Urothelium cell line (cell line): ENCODE results near the gene ANP32A.

Experiments used
- DNase-seq: peaks from one replicate; pipeline ENCODE4 v3.0.0; 2011; ENCODE audit warnings: low spot score, mixed read lengths
- FAIRE-seq: peaks from 2 replicates; lab custom pipeline; 2011; peaks lifted over from hg19 to GRCh38; lab: Jason Lieb, UNC

ANP32A gene

DNA sequence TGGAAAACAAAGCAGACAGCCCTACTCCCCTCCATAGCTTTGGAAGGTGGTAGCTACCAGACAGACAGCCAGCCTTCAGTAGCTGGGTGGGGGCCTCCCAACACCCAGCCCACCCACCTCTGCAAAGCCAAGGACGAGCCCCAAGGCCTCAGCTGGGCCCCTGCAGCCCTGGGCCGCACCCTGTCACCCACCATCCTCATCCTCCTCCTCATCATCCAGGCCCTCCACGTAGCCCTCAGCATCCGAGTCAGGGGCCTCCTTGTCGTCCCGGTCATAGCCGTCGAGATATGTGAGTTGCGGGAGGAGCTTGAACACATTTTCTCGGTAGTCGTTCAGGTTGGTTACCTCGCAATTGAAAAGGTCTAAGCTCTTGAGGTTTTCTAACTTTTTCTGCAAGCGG is 36.5 kb downstream of the ANP32A start:
- DNase-seq = no peak
- FAIRE-seq = no peak

DNA sequence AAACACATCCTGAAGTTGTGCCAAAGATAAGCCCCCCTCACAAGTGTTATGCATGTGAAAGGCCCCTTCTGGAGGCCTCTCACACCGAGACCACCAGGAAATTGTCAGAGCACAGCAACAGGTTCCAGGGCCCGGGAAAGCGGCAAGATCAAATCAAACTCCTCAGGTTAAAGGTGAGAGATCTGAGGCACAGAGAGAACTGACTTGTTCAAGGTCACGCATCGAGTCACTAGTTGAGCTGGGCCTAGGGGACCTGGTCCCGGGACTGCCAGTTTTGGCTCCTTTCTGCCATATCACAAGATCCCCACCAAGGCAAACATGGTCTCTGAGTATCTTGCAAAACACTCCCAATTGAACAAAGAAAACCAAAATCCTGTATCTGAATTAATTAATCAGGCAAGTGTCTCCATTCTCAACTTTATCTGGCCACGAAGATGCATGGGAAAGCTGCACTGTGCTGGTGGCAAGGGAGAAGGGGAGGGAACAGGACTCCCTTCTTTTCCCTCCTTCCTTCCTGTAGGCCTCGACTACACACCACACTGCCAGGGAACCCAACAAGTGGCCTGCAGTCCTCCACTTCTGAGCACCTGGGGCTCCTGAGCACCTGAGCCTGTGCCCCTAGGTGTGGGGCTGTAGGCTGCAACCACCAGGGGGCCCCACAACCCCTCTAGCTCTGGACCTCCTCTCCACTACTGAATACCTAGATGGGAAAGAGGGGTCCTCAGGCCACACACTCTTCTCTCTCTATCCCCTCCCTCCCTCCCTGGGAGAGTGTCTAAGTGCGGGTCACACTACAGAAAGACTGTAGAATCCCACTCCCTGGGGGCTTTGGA is 37.3 kb downstream of the ANP32A start:
- DNase-seq (peak; percentile 55), FAIRE-seq (no peak)

DNA sequence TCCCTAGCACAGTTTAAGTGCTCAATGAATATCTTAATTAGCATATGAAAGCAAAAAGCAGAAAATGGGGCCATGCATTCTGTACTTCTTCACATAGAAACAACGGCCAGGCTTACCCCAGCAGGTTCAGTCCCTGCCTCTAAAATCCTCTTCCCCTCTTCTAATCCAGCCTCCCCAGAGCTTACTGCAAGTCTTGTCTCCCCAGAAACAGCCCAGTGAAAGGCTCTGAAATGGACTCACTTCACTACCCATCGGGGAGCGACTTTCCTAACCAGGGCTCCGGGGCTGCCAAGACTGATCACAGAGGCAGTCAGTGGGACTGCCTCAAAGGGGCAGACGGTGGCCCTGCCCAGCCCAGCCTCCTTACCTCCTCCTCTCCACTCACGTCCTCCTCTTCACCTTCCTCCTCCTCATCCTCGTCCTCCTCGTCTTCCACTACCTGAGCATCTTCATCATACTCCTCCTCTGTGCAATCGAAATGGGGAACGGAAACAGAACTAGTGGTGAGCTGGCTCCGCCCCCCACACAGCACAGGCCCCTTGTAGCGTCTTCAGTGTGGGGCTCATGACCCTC is 38.0 kb downstream of the ANP32A start:
- DNase-seq (no peak), FAIRE-seq (no peak)

DNA sequence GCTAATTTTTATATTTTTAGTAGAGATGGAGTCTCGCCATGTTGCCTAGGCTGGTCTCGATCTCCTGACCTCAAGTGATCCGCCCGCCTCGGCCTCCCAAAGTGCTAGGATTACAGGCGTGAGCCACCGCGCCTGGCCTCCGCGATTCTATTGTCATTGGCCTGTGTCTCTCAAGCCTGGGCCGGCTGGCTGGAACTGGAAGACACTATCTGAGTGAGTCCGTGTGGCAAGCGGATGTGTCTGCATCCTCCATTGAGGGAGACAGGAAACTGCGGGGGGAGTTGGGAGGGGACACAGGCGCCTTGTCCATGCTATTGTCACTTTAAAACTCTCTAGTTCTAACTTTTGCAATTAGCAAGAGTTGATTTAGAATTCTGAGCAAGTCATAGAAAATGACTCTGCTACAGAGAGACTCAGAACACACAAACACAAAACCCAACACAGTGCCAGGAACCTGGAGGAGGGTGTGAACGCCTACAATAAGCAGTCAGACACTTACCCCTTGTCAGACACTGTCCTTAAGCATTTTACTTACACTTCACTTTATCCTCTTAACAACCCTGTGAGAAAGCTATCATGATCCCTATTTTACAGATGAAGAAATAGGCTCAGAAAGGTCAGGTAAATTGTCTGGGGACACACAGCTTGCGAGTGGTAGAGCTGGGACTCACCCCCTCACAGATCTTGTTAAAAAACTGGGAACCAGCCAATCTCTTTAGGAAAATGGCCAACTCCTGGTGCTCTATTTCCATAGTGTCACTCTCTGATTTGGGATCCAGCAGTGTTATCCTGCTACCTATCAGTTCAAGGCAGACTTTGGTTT is 38.7 kb downstream of the ANP32A start:
- DNase-seq (no peak), FAIRE-seq (no peak)

DNA sequence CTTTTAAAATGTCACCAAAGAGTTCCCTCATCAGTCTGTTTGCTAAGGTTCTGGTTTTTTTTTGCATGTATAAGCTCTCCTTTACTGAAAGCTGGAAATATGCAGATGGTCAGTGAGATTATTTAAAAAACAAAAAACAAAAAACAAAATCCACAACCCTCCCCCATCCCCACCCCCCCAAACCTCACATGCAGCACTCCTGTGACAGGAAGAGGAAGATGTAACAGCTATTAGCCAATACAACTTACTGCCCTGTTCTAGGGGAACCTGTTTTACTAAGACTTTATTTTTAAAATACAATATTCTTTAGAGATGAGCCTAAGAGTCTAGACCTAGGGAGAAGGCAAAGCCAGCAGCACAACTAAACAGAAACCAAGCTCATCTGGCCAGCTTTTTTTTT is 39.5 kb downstream of the ANP32A start:
- FAIRE-seq (no peak), DNase-seq (no peak)

DNA sequence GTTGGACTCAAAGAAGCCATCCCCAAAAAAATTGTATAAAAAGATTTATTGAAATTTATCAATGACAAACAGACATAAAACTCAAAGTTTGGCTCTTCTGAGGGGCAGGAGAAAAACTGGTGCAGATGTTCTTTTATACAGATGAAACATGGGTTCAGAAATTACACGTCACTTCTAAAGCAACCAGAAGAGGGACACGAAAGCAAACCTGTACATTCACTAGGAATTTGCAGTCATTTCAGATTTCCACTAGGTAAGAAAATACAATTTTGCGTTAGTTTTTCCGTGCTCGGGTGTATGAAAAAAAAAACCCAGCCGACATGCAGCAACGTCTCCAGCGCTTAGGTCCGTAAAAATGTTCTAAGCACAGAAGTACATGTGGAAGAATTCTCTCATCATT is 41.8 kb downstream of the ANP32A start:
- DNase-seq = no peak
- FAIRE-seq = no peak

DNA sequence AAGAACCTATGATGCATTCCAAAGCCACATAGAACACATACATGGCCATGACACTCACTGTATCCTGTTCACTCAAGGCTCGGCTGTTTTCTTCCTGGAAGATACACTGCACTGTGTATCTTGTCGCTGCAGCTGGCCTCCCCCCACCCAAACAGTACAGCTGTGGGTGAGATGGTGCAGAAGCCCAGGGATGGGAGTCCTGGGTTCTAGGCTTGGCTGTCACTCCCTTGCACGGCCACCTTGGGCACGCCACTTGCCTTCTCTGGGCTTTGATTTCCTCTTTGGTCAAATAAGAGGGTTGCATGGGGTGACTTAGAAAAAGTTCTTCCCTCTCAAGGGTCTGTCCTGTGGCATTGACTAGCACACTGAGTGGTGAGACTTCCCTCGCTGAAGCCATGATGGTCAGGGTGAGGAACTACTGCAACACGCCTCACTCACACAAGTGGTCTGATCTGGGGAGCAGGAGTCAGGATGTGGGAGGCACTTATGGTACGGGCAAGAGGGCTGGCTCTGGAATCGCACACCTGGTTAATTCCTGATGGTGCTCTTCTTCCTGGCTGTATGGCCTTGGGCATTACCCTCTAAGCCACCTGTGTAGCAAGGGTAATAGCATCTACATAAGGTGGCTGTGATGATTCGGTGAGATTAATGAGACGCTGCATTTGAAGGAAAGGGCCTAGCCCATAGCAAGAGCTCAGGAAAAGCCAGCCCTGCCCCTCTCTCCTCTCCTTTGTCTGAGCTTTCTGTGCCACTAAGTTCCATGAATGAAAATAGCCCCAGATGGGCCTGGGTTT is 44.0 kb downstream of the ANP32A start:
- DNase-seq (no peak), FAIRE-seq (peak; percentile 69)

DNA sequence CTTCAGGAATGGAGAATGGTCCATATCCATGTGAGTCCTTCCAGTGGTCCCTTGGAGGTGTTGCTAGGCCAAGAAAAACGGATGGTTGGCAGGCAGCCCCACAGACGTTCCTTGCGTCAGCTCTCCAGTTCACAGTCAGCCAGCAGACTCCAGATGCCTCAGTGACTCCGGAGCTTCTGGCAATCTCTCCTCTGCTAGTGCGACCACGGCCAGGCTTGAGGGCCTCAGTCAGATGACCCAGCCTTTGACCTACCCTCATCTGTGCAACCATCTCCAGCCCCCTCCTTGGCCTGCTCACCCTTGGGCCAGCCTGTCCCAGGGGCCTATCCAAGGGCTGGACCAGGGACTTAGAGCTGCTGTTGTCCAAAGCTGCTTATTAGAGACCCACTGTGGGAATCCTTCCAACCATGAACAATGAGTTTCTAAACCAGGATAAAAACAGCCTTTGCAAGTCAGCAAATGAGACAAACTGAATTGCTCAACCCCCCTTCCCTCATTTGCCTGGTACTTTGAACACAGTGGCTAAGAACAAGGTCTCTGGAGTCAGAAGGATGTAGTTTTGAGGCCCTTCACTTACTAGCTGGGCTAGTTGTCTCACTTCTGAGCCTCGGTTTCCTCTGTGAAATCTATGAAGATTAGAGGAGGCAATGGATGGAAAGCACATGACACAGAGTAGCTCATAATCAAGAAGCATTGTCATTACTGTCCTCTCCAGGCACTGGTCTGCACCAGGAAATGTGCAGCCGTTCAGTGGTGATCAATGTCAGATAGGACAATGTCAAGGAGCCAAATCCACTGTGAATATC is 44.8 kb downstream of the ANP32A start:
- DNase-seq = no peak
- no peak for FAIRE-seq

DNA sequence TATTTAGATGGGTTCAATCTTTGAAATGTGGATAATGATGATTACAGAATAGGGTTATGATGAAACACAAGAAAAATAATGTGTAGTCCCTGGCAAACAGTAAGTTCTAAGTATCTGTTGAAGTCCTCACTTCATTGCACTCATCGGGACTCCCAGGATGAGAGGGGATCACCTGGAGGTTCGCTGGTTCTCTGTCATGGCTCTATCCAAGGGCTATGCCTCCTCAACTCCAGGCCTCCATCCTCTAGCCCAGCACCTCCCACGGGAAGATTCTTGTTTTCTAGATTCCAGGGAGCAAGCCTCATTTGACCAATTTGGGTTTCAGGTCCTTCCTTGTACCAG is 45.5 kb downstream of the ANP32A start:
- FAIRE-seq = no peak
- no peak for DNase-seq

DNA sequence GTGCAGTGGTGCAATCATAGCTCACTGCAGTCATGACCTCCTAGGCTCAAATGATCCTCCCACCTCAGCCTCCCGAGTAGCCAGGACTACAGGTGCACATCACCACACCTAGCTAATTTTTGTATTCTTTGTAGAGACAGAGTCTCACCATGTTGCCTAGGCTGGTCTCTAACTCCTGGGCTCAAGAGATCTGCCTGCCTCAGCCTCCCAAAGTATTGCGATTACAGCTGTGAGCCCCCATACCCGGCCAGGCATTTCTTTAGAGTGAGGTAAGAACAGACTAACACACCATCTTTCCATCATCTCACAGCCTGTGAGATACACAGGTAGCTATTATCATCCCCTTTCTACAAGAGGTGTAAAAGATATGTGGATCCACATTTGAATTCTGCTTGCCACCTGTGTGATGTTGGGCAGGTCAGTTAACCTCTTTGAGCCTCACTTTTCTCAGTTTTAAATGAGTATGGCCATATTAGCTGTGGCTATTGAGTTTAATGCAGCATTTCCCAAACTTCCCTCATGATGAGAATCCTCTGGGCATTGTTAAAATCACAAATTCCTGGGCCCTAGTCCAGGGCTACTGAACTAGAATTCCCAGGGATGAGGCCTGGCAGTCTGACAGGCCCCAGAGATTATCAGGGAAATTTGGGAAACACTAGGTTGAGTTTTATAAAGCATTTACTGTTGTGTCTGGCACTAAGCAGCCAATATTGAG is 46.0 kb downstream of the ANP32A start:
- FAIRE-seq (no peak), DNase-seq (no peak)

DNA sequence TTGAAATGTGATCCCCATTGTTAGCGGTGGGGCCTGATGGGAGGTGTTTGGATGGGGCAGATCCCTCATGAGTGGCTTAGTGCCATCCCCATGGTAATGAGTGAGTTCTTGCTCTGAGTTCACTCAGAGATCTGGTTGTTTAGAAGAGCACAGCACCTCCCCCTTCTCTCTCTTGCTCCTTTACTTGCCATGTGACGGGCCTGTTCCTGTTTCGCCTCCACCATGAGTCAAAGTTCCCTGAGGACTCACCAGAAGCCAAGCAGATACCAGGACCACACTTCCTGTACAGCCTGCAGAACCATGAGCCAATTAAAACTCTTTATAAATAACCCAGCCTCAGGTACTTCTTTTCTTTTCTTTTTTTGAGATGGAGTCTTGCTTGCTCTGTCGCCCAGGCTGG is 46.6 kb downstream of the ANP32A start:
- FAIRE-seq = no peak
- no peak for DNase-seq

DNA sequence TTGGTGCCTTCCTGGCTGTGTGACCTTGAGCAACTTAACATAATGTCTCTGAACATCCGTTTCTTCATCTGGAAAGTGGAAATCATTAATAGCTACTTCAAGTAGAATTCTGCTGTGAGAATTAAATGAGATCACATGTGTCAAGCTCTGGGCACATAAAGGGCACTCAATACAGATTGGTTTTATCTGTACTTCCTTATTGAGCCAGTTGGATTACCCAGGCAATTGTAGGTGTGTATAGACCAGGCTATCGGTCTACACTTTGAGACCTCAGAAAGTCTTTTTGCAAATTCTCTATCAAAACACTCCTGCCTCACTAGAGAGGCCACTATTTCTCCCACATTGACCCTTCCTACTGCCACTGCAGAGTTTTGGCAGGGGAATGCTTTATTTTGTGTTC is 47.7 kb downstream of the ANP32A start:
- DNase-seq = no peak
- FAIRE-seq = peak; percentile 32

DNA sequence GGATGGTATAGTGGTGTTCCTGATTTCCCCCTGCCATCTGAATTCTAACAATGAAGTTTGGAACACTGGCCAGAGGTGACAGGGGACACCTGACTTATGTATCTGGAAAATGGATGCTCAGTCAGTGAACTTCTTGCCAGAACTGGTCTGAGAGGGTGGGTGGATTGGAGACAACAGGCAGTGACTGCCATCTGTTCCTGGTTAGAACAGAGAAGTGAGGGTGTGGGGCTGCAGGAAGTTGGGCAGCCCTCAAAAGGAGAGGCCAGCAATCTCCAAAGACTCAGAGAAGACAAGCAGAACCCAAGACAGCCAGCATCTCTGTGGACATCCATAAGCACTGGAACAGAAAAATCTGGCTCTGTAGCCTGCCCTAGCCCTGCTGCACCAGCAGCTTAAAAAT is 50.5 kb downstream of the ANP32A start:
- FAIRE-seq = no peak
- DNase-seq = no peak

DNA sequence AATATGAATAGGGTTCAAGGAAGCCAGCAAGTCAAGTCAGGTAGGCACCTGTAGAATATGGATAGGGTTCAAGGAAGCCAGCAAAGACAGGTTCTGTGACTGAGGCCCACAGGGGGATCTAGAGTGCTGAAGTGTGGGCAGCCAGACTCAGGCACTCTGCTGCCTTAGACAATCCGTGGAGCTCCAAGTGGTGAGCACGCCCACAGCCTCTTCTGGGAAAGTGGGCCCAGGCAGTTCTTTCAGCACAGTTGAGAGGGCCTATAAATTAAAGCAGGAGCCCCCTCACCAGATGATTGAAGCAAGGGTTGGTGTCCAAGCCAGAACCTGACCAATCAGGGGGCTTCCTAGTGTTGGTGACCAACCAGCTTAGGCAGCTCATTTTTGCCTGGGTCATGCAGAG is 51.0 kb downstream of the ANP32A start:
- FAIRE-seq (no peak), DNase-seq (no peak)

DNA sequence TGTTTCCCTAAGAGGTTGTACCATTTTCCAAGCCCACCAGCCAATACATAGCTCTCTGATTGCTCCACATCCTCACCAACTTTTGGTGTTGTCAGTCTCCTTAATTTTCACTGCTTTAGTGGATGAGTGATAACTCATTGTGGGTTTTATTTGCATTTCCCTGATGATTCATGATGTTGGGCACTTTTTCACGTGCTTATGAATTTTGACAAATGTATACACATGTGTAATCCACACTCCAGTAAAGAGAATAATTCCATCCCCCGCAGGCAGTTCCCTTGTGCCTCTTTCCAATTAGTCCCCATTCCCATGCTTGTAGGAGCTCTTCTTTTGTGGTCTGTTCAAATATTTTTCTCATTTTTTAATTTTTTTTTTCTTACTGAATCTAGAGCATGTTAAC is 52.4 kb downstream of the ANP32A start:
- FAIRE-seq = no peak
- DNase-seq = no peak

DNA sequence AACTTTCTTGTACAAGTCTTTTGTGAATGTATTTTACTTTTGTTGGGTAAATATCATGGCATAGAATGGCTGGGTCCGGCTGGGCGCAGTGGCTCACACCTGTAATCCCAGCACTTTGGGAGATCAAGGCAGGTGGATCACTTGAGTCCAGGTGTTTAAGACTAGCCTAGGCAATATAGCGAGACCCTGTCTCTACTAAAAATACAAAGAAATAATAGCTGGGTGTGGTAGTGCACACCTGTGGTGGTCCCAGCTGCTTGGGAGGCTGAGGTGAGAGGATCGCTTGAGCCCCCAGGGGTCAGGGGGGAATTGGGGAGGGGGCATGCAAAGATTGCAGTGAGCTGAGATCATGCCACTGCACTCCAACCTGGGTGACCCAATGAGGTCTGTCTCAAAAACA is 52.9 kb downstream of the ANP32A start:
- FAIRE-seq = no peak

DNA sequence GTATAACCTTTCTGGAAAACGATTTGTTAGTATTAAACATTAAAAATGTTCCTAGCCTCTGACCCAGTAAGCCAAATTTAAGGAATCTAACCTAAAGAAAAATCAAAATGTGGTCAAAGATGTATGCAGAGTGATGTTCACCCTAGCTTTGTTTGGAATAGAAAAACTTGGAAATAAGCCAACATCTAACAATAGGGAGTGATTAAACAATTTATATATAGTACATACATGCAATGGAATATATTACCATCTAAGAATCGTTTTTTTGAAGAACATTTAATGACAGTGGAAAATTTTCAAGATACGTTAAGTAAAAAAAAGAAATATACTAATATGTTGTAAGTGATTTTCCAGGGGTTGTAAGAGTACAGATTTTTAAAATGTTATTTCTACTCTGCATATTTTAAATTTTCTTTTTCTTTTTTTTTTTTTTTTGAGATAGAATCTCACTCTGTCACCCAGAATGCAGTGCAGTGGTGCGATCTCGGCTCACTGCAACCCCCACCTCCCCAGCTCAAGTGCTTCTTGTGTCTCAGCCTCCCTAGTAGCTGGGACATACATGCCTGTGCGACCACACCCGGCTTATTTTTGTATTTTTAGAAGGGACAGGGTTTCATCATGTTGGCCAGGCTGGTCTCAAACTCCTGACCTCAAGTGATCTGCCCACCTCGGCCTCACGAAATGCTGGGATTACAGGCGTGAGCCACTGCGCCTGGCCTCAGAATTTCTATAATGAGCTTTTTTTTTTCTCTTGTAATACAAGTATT is 54.9 kb downstream of the ANP32A start:
- DNase-seq (no peak), FAIRE-seq (no peak)

More for the DNA sequence above, 52.9 kb downstream of the ANP32A start:
- DNase-seq = no peak

DNA sequence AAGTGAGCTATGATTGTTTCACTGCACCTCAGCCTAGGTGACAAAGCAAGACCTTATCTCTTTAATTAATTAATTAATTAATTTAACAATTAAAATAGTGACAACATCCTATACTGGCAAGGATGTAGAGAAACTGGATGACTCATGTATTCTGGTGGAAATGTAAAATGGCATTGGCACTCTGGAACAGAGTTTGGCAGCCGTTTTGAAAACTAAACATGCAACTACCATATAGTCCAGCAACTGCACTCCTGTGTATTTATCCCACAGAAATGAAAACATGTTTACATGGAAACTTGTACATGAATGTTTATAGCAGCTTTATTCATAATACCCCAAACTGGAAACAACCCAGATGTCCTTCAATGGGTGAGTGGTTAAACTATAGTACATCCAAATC is 56.6 kb downstream of the ANP32A start:
- FAIRE-seq = no peak
- no peak for DNase-seq

DNA sequence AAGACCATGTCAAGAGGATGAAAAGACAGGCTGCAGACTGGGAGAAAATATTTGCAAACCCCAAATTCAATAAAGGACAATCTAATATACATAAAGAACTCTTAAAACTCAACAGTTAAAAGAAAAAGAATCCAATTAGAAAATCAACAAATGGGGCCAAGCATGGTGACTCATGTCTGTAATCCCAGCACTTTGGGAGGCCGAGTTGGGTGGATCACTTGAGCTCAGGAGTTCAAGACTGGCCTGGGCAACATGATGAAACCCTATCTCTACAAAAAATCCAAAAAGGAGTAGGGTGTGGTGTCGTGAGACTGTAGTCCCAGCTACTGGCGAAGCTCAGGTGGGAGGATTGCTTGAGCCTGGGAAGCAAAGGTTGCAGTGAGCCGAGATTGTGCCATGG is 57.6 kb downstream of the ANP32A start:
- DNase-seq = no peak
- no peak for FAIRE-seq
